Limb (tissue), 2 donors: ENCODE data around the gene TEKT2.

Source experiments
- DNase-seq, 2 donors: peaks; one replicate each; pipeline ENCODE4 v3.0.0-alpha.2; 2016; ENCODE audit errors: extremely low spot score in 2 of 2

Gene TEKT2

DNA sequence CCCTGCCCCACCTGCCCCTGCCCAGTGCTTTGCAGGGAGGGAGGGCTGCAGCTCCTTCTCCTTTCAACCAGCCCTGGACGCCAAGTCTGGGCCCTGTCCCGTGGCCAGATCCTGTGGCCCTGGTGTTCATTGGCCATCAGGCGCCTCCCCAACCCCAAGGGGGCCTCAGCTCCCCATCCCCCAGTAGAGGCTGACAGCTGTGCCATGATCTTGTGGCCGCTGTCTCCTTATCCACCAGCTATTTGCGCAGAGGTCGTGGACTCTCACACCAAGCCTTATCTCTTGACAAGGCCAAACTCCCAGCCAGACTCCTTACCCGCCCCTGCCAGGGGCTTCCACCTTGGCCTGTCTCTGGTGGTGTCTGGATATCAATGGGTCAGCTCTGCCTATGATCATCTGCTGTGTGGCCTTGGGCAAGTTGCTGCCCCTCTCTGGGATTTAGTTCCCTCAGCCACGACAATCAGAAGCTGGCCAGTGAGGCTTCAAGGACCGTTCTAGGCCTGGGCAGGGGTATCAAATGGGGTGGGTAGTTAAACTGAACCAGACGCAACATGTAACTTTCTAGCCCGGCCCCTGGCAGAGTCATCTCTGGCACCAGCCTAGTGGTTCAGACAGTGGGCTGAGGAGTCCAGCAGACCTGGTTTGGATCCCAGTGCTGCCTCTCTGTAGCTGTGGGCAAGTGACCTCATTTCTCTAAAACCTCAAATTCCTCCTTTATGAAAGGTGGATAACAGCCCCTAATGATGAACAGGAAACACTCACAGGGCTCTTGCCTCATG lies 44.4 kb downstream of the TEKT2 start:
- DNase-seq = no peak

DNA sequence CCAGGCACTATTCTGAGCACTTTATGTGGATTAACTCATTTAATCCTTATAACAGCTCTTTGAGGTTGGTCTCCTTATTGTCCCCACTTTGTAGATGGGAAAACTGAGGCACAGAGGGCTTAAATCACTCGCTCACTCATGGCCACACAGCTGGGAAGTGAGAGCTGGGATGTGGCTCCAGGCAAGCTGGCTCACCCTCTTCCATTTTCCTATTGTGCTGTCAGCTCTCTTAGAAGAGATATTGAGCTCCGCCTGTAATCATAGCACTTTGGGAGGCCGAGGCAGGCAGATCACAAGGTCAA lies 45.0 kb downstream of the TEKT2 start:
- DNase-seq = no peak

DNA sequence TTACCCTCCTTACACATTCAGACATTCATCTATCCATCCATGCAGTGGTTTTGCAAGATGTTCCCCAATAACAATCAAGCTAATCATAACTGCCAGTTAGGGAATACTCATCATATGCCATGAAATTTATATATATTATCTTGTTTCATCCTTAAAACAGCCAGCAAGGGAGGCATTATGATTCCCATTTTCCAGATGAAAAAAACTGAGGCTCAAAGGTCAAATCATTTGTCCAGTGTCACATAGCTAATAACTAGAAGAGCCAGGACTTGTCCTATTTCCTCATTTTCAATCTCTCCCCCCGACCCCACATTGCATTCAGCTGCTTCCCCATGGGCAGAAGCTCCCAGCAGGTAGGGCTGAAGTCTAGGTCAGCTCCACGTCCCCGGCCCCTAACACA lies 48.1 kb downstream of the TEKT2 start:
- DNase-seq = no peak

DNA sequence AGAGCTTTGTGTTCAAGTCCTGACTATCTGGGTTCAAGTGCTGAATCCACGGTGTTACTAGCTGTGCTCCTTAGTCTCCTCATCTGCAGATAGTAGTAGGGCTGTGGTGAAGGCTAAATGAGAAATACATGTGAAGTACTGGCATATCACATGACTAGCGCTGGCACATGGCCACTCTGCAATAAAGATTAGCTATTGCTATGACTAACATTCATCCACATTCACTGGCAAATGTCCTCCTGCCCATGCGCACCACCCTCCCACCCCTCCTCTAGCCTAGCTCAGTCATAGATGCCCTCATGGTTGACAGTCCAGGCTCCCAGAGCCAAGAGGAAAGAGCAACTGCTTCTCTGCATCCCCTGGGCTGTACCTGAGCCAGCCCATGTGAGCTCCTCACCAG lies 49.6 kb downstream of the TEKT2 start:
- no peak for DNase-seq

DNA sequence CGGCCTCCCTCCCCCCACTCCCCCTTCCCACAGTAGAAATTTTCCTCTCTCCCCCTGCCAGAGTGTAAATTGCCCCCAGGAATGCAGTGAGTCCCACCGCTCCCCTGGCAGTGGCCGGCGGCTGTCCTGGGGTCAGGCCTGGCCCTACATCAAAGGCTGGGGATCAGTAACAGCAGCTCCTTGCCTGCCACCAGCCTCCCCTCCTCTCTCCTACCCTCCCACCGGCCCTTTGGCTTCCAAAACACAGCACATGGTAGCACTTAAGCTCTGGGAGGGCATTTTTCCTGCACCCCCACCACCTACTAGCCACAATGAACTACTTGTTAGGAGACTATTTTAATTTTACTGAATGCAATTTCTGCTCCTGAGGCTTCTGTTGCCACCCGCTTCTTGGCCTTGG lies 50.1 kb downstream of the TEKT2 start:
- no peak for DNase-seq

DNA sequence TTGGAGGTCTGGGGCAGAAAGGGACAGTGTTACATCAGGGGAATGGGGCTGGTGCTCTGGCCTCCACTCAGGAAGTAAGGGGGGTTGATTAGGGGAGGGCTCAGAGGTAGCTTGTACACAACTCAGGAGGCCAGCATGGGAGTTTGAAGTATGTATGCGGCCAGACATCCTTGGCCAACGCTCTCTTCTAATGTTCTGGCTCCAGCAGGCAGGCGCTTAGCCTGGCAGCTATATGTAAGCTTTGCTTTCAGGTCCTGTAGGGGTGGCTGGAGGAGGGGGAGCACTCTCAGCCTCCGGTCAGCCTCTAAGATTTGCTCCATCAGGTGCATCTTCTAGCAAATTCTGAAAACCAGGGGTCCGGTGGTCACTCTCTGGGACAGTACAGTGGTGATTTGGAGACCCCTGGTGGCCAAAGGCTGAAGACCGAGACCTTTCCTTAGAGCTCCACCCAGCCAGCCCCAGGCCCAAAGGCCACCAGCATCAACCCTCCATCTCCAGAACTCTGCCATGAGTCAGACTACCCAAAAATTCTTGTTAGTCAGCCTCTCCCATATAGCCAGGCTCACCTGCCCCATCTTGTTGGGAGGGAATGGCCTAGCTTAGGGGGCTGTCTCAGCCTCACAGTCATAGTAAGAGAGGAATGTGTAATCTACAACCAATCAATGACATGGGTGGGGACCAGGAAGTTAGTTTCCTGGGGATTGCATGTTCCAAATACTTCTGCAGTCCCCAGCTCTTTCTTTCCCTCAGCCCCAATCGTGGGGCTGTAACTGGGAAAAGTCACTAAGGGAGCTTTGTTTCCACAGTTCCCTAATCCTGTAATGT lies 50.8 kb downstream of the TEKT2 start:
- peak; percentile 75 to 81 for DNase-seq

DNA sequence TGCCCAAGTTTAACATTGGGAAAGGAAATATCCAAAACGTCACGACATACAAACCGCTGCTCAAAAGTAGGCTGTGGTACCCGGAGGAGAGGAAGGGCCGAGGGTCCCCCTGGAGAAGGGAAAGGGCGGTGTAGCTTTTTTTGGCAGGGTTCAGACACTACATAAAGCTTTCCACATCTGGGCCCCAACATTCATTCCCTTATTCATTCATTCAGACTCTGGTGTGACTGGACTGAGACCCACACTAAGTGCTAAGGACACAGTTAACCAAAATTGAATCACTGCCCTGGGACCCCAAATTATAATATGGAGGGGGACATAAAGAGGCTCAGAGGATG lies 51.4 kb downstream of the TEKT2 start:
- DNase-seq = no peak

DNA sequence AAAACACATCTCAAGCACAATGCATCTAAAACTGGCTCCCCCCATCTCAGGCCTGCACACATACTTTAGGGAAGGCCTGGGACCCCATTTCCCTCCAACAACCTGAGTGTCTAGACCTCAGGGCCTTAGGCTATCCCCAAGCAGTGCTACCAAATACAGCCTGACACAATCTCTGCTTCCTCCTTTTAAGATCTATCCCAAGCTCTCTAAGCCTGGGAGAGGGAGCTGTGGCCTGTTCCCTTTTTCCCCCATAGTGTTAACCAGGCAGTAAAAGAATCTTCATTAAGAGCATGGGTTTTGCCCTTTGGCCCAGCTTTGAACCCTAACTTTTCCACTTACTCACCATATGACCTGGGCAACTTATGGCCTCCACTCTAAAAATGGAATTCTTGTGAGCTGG lies 51.9 kb downstream of the TEKT2 start:
- DNase-seq = no peak

DNA sequence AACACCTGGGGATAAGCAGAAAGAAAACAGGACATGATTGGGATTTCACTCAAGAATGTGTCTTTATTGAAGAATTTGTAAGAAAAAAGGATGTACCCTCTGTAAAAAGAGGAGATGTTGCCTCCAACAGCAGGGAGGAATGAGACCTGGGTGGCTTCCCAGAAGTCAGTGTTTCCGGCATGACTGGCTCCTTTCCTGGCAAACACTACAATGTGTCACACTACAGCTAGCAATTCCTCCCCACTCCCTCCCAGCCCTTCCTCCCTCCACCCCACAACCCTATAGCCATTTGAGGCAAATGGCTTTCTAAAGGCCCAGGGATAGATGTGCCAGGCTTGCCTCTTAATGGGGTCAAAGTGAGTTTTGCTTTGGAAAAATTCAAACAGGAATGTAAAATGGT lies 52.6 kb downstream of the TEKT2 start:
- no peak for DNase-seq

DNA sequence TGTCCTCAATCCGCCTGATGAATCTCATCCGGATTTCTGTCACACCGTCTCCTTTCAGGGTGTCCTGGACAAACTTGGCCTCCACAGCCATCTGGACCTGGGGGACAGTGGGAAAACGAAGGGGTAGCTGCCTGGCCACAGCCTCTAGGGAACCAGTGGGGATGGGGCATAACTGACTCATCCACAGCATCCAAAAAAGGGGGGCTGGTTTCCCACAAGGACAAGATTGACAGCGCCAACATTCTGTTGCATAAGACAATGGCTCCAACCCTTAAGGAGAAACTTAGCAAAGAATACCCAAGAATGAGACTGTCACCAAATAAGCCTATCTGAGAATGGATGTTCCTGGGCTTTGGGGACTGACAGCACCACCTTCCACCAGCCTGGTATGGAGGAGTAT lies 53.3 kb downstream of the TEKT2 start:
- DNase-seq = no peak

DNA sequence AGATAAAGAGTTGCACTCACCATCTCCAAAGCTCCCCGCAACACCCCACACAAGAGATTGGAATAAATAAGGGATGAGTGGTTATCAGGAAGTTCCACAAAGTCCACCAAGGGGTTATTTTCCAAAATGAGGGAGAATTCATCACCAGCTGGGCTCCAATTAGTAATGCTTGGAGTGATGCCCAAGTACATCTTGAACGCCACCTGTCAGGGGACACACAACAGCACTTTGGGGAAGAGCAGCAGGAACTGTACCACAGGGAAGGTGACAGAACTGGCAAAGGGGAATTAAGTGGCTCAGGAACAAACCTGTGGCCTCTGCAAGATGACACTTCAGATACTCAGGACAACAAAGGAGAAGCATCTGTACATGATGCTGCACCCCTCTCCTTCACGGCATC lies 53.9 kb downstream of the TEKT2 start:
- no peak for DNase-seq
